PC-3 (cell line): ENCODE measurements around the gene MPZL3.

Experiments used
- EZH2 ChIP-seq: fragments of 300-600 bp; sonication (generic); IDR thresholded peaks from one replicate; pipeline ENCODE4 v1.6.1; 2017; ENCODE audit warnings: antibody characterized with exemption, mild to moderate bottlenecking, low read length; ENCODE audit not compliant: unreplicated experiment
- EZH2phosphoT487 ChIP-seq: fragments of 300-600 bp; sonication (generic); IDR thresholded peaks from 2 replicates; pipeline ENCODE4 v1.6.1; 2018; ENCODE audit warnings: mild to moderate bottlenecking, antibody characterized with exemption, low read length, borderline replicate concordance
- TF ChIP-seq, protein P1 (sequence below): fragments of 300-600 bp; sonication (generic); conservative IDR thresholded peaks from 2 replicates; pipeline ENCODE4 v1.5.1; 2017; ENCODE audit warnings: antibody characterized with exemption, low read depth, mild to moderate bottlenecking, low read length

DNA sequence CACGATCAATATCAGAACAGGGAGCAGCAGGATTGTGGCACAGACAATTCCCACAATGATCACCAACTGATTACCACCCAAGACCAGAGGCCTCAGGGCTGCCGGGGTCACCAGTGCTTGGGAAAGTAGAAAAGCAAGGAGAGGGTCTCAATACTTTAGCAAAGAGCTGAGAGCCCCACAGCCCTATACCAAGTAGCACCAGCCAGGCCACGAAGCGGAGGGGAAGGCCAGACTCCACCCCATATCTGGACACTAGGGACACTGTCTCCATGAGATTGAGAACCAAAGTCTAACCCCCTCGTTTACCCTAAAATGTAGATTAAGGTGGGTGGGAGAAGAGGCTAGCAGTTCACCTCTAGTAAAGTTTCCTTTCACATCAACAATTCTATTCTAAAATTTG lies 51.7 kb downstream of the MPZL3 start:
- TF ChIP-seq EZH2phosphoT487 = no peak
- TF ChIP-seq, protein P1, sequence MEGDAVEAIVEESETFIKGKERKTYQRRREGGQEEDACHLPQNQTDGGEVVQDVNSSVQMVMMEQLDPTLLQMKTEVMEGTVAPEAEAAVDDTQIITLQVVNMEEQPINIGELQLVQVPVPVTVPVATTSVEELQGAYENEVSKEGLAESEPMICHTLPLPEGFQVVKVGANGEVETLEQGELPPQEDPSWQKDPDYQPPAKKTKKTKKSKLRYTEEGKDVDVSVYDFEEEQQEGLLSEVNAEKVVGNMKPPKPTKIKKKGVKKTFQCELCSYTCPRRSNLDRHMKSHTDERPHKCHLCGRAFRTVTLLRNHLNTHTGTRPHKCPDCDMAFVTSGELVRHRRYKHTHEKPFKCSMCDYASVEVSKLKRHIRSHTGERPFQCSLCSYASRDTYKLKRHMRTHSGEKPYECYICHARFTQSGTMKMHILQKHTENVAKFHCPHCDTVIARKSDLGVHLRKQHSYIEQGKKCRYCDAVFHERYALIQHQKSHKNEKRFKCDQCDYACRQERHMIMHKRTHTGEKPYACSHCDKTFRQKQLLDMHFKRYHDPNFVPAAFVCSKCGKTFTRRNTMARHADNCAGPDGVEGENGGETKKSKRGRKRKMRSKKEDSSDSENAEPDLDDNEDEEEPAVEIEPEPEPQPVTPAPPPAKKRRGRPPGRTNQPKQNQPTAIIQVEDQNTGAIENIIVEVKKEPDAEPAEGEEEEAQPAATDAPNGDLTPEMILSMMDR = no peak
- TF ChIP-seq EZH2 = no peak
